ENCODE data around the gene SIDT1. TPM values are rescaled to one million over a fixed set of nuclear protein-coding genes. Genes with fewer than 3 reads are reported as not detected.
A peak's percentile ranks its signal among the peaks of the same experiment; 100 is the strongest.

The SIDT1 gene
- total RNA-seq, 3 donors from 2014 or later: 4.8 to 7.0 (median 6.0) TPM

DNA sequence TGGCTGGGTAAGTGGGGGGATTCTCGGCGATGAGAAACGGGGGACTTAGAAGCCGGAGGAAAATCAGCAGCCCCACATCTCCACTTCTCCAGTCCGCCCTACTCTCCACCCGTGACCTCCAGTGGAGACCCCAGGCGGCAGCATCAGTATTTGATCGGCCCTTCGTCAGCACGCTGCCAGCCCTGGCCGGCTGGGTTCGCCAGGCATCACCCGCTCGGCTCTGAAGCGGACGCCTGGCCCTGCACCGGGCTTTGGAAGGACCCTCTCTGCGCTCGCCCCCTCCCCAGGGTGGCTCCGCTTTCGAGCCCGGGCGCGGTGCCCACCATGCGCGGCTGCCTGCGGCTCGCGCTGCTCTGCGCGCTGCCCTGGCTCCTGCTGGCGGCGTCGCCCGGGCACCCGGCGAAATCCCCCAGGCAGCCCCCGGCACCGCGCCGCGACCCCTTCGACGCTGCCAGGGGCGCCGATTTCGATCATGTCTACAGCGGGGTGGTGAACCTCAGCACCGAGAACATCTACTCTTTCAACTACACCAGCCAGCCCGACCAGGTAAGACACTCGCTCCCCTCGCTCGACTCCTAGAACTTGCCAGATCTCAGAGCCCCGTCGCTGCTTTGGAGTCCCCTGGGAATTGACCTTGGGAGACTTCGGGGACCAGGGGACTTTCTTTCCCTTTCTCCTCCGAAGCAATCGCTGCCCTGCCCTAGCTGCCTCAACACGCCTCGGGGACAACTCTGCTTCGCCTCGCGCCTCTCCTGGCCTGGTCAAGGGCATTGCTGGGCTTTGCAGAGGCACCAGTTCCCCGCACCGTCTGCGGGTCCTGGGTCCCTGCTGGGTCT, 561 bp downstream of the SIDT1 start:
- H3K27me3 Mint-ChIP-seq (ENCODE audit: low read depth): no peaks in the 10 kb centered on the region
- peaks cover 60% of the 10 kb centered on the region for H3K4me1 Mint-ChIP-seq (ENCODE audit: low read depth)
- no peaks in the 10 kb centered on the region for H3K9me3 Mint-ChIP-seq

DNA sequence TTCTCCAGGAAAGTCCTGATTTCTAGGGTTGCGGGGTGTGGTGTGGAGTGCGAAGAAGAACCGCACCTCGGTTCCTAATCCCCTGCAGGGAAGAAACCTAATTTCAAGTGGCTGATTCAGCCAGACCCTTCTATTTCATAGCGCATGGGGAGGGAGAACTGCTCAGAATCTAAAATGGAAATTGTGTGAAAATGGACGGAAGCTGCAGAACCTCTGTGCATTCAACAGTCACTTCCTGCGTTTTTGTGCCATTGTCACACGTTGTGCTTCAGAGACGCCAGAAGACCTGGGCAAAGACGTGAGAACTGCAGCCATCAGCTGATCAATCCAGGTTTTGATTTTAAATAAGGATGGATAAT, 1.2 kb downstream of the SIDT1 start:
- Mint-ChIP-seq H3K4me3 (peak overlapping the region; percentile 93), H3K9me3 (no peaks in the 10 kb centered on the region)

More for the DNA sequence above, 561 bp downstream of the SIDT1 start:
- DNase-seq (peak; percentile 40), ATAC-seq (peak; percentile 51 to 60)
- H3K4me3 Mint-ChIP-seq: peak overlapping the region; percentile 93
- peaks cover 11% of the 10 kb centered on the region for H3K36me3 Mint-ChIP-seq (ENCODE audit: insufficient read depth)

DNA sequence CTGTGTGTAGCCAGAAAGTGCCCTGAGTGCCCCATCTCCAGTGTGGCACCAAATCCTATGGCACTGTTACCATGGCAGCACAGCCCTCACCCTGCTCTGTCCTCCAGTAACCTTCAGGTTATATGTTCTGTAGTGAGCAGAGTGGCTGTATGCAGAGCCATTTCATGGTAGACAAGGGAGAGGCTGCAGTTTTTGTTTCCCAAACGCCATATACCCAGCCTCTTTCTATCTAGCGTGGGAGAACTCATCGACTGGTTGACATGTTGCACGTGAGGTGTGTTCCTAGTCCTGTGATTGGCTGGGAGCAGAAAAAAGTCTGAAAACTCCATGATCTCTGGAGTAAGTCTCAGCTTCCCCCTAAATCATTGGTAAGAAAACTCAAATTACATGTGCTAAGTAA, 2.0 kb downstream of the SIDT1 start:
- Mint-ChIP-seq H3K4me1 (ENCODE audit: low read depth) (peaks cover 63% of the 10 kb centered on the region), H3K9me3 (no peaks in the 10 kb centered on the region), H3K36me3 (ENCODE audit: insufficient read depth) (peaks cover 13% of the 10 kb centered on the region), H3K4me3 (peak overlapping the region; percentile 93), H3K27me3 (ENCODE audit: low read depth) (no peaks in the 10 kb centered on the region)
- peak; percentile 14 to 19 for ATAC-seq
- no peak for DNase-seq

More for the DNA sequence above, 1.2 kb downstream of the SIDT1 start:
- peak; percentile 15 for DNase-seq
- no peaks in the 10 kb centered on the region for H3K27me3 Mint-ChIP-seq (ENCODE audit: low read depth)
- H3K36me3 Mint-ChIP-seq (ENCODE audit: insufficient read depth): peaks cover 12% of the 10 kb centered on the region
- peaks cover 62% of the 10 kb centered on the region for H3K4me1 Mint-ChIP-seq (ENCODE audit: low read depth)
- peak; percentile 45 to 55 for ATAC-seq

DNA sequence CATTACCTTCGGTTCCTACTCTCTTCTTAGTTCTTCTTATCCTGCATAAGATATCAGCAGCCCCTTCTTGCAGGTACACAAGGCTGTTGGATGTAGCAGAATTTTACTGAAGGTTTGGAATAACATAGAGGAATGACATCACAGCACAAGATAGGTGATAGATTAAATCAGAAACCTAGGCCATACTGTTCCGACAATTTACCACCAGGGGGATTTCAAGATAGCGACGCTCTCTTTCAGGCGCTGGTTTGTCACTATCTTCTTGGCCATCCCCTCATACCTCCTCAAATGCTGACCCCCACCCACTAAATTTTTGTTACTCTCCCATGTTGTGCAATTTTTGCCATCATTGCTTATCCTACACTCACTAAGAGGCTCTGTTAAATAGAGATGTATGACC, 3.5 kb downstream of the SIDT1 start:
- Mint-ChIP-seq H3K4me3 (no peak overlapping the region), H3K4me1 (ENCODE audit: low read depth) (peaks cover 62% of the 10 kb centered on the region), H3K27me3 (ENCODE audit: low read depth) (no peaks in the 10 kb centered on the region), H3K36me3 (ENCODE audit: insufficient read depth) (peaks cover 19% of the 10 kb centered on the region), H3K9me3 (no peaks in the 10 kb centered on the region)
- ATAC-seq: no peak
- DNase-seq: no peak

DNA sequence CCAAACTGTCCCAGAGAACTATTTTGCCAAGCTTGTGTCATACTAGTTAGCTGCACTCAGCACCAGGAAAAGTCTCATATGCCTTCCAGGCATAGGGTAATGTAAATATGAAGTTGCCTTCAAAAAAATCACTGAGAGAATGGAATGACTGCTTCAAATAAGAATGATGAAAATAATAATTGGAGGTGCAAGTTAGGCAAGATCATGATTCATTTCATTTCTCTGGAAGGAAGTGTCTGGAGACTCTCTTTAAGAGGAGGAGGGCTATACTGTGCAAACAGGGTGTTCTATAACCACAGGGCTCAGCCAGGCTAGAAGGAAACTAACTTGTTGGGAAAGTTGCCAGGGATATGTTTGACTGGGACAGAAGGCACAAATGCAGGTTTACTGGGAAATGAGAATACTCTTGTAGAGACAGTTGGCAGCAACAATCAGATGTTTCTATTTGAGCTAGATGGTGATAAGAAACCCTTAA, 4.3 kb downstream of the SIDT1 start:
- peaks cover 54% of the 10 kb centered on the region for H3K4me1 Mint-ChIP-seq (ENCODE audit: low read depth)

DNA sequence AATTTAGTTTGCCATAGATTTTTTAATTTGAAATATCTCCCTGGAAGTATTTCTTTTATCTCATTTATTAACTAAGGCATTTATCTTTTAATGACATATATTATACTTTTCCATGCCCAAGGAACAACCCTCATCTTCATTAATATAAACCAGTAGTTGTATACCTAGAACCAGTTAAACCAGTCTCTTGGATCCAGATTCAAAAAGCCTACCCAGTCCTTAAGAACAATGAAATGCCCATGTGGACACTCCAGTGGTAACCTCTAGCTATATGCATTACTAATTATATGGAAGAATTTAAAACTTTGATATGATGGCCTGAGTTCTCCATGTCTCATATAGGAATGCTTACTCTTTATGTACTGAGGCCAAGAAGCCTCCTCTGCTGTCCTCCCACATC, 4.8 kb downstream of the SIDT1 start:
- Mint-ChIP-seq H3K4me1 (ENCODE audit: low read depth) (peaks cover 50% of the 10 kb centered on the region), H3K27me3 (ENCODE audit: low read depth) (no peaks in the 10 kb centered on the region), H3K4me3 (no peak overlapping the region)

More for the DNA sequence above, 4.3 kb downstream of the SIDT1 start:
- peak overlapping the region; percentile 11 for H3K4me3 Mint-ChIP-seq
- no peak for ATAC-seq
- peaks cover 19% of the 10 kb centered on the region for H3K36me3 Mint-ChIP-seq (ENCODE audit: insufficient read depth)
- H3K9me3 Mint-ChIP-seq: no peaks in the 10 kb centered on the region
- no peaks in the 10 kb centered on the region for H3K27me3 Mint-ChIP-seq (ENCODE audit: low read depth)
- DNase-seq: no peak

DNA sequence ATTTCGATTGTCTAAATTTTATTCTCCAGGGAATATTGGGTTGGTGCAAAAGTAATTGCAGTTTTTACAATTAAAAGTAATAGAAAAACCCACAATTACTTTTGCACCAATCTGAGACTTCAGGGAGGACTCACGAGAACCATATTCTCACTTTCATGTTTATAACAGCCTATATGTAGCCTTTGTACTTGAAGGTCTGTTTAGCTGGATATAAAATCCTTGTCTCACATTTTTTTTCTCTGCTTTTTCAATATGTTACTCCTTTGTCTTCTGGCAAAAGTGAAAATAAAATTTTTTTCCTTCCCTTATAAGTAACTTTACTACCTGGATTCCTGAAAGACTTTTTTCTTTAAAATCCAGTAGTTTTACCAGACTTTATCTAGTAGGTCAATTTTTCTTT, 9.2 kb downstream of the SIDT1 start:
- H3K4me1 Mint-ChIP-seq (ENCODE audit: low read depth): peaks cover 40% of the 10 kb centered on the region
- H3K4me3 Mint-ChIP-seq: no peak overlapping the region
- no peaks in the 10 kb centered on the region for H3K27me3 Mint-ChIP-seq (ENCODE audit: low read depth)
- ATAC-seq: no peak
- peaks cover 36% of the 10 kb centered on the region for H3K36me3 Mint-ChIP-seq (ENCODE audit: insufficient read depth)
- H3K9me3 Mint-ChIP-seq: no peaks in the 10 kb centered on the region
- DNase-seq: no peak

More for the DNA sequence above, 4.8 kb downstream of the SIDT1 start:
- ATAC-seq: no peak
- Mint-ChIP-seq H3K36me3 (ENCODE audit: insufficient read depth) (peaks cover 19% of the 10 kb centered on the region), H3K9me3 (no peaks in the 10 kb centered on the region)
- no peak for DNase-seq

DNA sequence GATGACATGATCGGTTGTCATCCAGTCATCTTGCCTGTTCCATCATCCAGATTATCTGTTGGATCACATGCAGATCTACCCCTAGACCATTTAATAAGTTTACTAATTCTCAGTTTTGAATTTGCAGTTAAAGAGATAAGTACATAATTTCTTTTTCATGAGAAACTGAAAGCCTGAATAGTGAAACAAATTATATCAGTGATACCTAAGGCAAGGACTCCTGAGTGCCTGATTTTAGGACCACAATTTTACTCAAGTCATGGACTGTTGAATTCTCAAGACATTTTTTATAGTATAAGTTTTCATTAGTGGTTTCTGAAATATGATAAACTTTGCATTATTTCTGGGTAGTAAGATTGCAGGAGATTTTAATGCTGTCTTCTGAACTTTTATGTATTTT, 13.2 kb downstream of the SIDT1 start:
- Mint-ChIP-seq H3K4me1 (ENCODE audit: low read depth) (peaks cover 44% of the 10 kb centered on the region), H3K4me3 (no peak overlapping the region), H3K27me3 (ENCODE audit: low read depth) (no peaks in the 10 kb centered on the region), H3K9me3 (no peaks in the 10 kb centered on the region), H3K36me3 (ENCODE audit: insufficient read depth) (peaks cover 33% of the 10 kb centered on the region)
- ATAC-seq: no peak
- no peak for DNase-seq

DNA sequence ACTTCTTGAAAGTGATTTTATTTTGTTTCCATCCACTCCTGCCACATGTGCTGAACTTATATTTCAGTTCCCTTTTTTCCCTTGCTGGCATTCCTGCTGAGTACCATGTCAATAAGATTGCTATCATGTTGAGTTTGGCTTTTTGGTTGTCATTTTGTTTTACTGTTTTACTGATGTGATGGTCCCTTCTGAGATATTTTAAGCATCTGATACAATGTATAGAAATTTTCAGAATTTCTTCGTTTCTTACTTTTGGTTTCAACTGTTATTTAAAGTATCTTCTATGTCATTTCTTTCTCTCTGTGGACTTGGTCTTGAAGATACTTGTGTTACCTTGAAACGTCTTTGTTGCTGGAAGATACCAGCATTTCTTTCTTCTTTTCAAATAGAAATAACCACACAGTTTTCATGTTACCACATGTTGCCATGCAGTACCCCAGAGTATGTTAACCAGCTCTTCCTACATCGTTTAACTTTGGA, 14.1 kb downstream of the SIDT1 start:
- H3K27me3 Mint-ChIP-seq (ENCODE audit: low read depth): no peaks in the 10 kb centered on the region
- ATAC-seq: peak; percentile 18 to 37
- no peaks in the 10 kb centered on the region for H3K9me3 Mint-ChIP-seq
- peaks cover 47% of the 10 kb centered on the region for H3K4me1 Mint-ChIP-seq (ENCODE audit: low read depth)
- DNase-seq: no peak
- peaks cover 31% of the 10 kb centered on the region for H3K36me3 Mint-ChIP-seq (ENCODE audit: insufficient read depth)
- H3K4me3 Mint-ChIP-seq: peak overlapping the region; percentile 33

DNA sequence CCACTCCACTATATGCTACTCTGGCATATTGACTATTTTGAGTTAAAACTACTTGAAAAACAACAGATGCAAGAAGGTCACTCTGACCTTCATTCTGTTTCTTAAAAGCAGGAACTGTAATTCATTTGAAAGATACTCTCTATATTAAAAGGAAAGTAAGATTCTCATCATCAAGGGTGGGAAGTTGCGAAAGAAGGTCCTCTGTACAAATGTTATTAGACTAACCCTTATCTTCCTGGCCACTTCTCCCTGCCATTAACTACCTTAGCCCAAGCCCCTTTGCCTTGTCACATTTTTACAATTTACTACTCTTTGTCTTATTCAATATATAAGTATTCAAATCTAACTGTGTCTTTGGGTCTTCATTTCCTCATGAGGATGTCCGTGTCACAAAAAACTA, 16.1 kb downstream of the SIDT1 start:
- Mint-ChIP-seq H3K9me3 (no peaks in the 10 kb centered on the region), H3K4me1 (ENCODE audit: low read depth) (peaks cover 52% of the 10 kb centered on the region), H3K27me3 (ENCODE audit: low read depth) (no peaks in the 10 kb centered on the region), H3K4me3 (no peak overlapping the region), H3K36me3 (ENCODE audit: insufficient read depth) (peaks cover 26% of the 10 kb centered on the region)
- DNase-seq: no peak
- ATAC-seq: no peak

DNA sequence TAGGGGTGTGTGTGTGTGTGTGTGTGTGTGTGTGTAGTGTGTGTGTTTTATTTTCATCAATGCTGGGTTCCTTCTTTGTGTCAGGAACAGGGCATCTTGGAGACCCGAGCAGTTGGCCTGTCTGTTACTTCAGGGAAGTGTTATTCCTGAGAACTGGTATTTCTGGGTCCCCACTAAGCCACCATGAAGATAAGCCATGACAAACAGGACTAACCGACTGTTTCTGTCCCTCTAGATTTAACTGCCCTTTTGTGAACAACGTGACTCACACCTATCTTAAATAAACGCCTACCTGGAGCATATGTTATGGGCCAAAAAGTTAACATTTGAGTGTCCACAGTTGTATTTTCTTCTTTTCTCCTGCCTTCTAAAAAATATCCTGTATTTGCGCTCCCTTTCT, 19.5 kb downstream of the SIDT1 start:
- no peaks in the 10 kb centered on the region for H3K27me3 Mint-ChIP-seq (ENCODE audit: low read depth)
- no peak overlapping the region for H3K4me3 Mint-ChIP-seq
- peaks cover 16% of the 10 kb centered on the region for H3K36me3 Mint-ChIP-seq (ENCODE audit: insufficient read depth)
- H3K9me3 Mint-ChIP-seq: no peaks in the 10 kb centered on the region
- ATAC-seq (no peak), DNase-seq (no peak)
- H3K4me1 Mint-ChIP-seq (ENCODE audit: low read depth): peaks cover 48% of the 10 kb centered on the region

DNA sequence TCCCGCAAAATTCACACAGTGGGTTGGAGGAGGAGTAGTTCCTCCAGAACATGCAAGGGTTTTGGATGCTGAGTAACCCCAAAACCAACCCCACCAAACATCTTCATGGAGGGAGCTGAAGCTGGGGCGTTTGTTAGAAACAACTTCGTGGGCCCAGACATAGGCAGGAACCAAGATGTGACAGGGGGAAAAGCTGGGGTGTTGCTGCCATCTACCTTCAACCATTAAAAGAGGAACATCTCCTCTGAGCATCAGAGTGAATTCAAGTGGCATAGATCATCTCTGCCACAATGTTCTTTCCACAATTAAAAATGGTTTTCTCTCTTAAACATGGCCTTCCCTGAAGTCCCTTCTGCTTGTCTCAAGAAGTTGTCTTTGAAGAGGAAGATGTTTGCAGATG, 20.5 kb downstream of the SIDT1 start:
- DNase-seq: peak; percentile 12
- no peaks in the 10 kb centered on the region for H3K9me3 Mint-ChIP-seq
- H3K27me3 Mint-ChIP-seq (ENCODE audit: low read depth): no peaks in the 10 kb centered on the region
- H3K4me3 Mint-ChIP-seq: no peak overlapping the region
- H3K4me1 Mint-ChIP-seq (ENCODE audit: low read depth): peaks cover 52% of the 10 kb centered on the region
- ATAC-seq: no peak
- peaks cover 15% of the 10 kb centered on the region for H3K36me3 Mint-ChIP-seq (ENCODE audit: insufficient read depth)

DNA sequence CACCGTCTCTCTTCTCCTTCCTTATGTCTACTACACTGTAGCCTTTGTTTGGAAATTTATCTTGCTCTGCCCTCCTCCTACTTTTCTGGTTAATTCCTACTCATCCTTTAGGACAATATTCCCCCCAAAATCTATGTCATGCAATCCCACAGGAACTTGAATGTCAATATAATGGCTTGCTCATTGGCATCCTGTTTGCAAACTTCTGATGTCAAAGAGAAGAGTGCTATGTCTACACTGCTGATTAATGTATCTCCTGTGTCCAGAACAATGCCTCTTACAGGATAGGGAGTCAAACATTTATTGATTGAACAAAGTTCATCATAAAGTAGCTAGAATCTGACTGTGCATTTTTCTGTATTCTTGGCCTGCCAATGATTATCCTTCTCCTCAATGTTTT, 22.8 kb downstream of the SIDT1 start:
- ATAC-seq: no peak
- Mint-ChIP-seq H3K4me3 (no peak overlapping the region), H3K9me3 (no peaks in the 10 kb centered on the region), H3K4me1 (ENCODE audit: low read depth) (peaks cover 45% of the 10 kb centered on the region), H3K36me3 (ENCODE audit: insufficient read depth) (peaks cover 16% of the 10 kb centered on the region), H3K27me3 (ENCODE audit: low read depth) (no peaks in the 10 kb centered on the region)
- DNase-seq: no peak

DNA sequence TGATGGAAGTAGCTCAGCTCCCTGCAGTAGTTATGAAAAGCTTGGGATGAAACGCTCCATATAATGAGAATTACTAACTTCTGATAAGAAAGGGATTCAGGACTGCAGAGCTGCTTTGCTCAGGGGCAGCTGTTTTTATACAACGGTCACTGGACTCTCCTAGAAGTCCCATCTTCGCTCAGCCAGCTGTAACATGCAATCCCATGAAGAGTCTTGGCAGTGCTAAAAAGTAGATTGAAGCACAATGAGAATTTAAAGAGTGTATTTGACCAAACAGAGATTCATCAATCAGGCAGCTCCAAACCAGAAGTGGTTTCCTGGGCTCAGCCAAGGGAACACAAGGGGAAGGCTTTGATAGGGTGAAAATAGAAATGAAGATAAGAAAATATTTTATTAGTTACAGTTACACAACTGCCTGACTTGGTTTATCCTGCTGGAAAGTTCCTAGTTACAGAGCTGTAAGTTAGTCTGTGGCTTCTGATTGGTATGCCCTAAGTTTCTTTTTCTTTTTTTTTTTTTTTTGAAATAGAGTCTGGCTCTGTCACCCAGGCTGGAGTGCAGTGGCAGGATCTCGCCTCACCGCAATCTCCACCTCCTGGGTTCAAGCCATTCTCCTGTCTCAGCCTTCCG, 24.1 kb downstream of the SIDT1 start:
- no peak for DNase-seq
- H3K4me1 Mint-ChIP-seq (ENCODE audit: low read depth): peaks cover 54% of the 10 kb centered on the region
- no peaks in the 10 kb centered on the region for H3K9me3 Mint-ChIP-seq
- H3K36me3 Mint-ChIP-seq (ENCODE audit: insufficient read depth): peaks cover 16% of the 10 kb centered on the region
- no peak overlapping the region for H3K4me3 Mint-ChIP-seq
- no peaks in the 10 kb centered on the region for H3K27me3 Mint-ChIP-seq (ENCODE audit: low read depth)
- no peak for ATAC-seq

DNA sequence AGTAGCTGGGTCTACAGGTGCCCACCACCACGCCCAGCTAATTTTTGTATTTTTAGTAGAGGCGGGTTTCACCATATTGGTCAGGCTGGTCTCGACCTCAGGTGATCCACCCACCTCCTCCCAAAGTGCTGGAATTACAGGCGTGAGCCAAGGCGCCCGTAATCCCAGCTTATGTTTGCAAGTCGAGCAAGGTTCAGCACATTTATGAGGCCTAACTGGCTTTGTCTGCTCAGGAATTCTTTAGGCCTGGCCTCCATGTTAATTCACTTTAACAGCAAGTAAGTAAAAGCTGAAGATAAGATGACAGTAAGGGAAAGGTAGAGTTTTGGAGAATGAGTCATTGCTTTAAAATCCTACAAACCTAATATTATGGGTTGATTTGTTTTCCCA, 24.6 kb downstream of the SIDT1 start:
- Mint-ChIP-seq H3K4me3 (no peak overlapping the region), H3K9me3 (no peaks in the 10 kb centered on the region), H3K4me1 (ENCODE audit: low read depth) (peaks cover 57% of the 10 kb centered on the region), H3K36me3 (ENCODE audit: insufficient read depth) (peaks cover 16% of the 10 kb centered on the region), H3K27me3 (ENCODE audit: low read depth) (no peaks in the 10 kb centered on the region)
- DNase-seq: no peak
- no peak for ATAC-seq

Measured in activated T-cell treated with anti-CD3 and anti-CD28 coated beads, Interleukin-2, amount 50 U/mL, for 4 hours (primary cell).